ENCODE data around the gene VDAC2. TPM values are rescaled to one million over a fixed set of nuclear protein-coding genes. Genes with fewer than 3 reads are reported as not detected.

The VDAC2 gene
- total RNA-seq = 100 to 1,000 TPM; 121 to 145 (median 140) TPM

DNA sequence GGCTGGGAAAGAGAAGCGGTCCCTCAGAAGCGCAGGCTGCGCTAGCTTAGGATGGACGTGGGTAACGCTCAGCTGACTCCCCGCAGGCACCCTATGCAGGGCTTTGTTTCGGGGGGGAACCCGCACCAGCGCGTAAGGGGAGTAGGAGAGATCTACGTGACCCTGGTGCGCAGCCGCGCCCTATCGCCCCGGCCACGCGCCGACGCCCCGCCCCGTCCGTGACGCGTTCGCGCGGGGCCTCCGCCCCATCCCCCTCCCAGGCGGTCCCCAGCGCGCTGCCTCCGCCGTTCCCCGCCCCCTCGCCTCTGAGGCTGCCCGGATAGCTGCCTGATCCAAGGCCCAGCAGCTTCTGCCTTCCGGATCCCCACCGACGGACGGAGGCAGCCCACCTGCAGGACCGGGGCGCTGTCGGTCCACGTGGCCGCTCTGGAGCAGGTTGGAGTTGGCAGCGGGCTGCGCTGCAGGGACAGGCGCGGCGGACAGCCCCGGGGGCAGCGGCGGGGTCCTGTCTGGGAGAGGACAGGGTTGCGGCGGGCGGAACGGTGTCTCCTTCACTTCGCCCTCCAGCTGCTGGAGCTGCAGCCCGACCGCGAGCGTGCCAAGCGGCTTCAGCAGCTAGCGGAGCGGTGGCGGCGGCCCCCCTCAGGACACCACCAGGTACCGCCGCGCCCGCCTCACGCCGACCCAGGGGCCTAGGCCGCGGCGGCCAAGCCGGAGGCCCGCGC lies at the start of gene VDAC2:
VDAC2 (plus strand) TSS at position 515 of the 725 bp plus-strand sequence. CDS start 363 bp downstream, outside the sequence.
- intact Hi-C loops (cut with DNase I; ENCODE audit: low total_unique reads) = no loop called here
- WGBS, 2 donors = 0 to 1% methylated on average over 18 to 34 of the region's 80 CpGs
- peak within 1 kb of the TSS; percentile 95 for H3K4me3 ChIP-seq (ENCODE audit: low read depth, poor library complexity, severe bottlenecking)
- TF ChIP-seq CTCF (IDR thresholded peaks at IDR 0.05) = peak in 1 of 3 donors; percentile 94
- peak in 1 of 2 donors; percentile 61 for TF ChIP-seq POLR2A (IDR thresholded peaks at IDR 0.05)
- DNase-seq (ENCODE audit: low spot score in 2 of 2) = peak; percentile 87 to 98

- peak in 1 of 2 donors; percentile 6 for DNase-seq (ENCODE audit: low spot score in 2 of 2)
- intact Hi-C loops (cut with DNase I; ENCODE audit: low total_unique reads) = no loop called here
- WGBS, 2 donors = 71 to 74% methylated on average over 2 of the region's 2 CpGs
- TF ChIP-seq POLR2A (IDR thresholded peaks at IDR 0.05) (no peak), CTCF (IDR thresholded peaks at IDR 0.05) (no peak)
- no peak overlapping the region for H3K4me3 ChIP-seq (ENCODE audit: low read depth, poor library complexity, severe bottlenecking)
These were observed 44.6 kb upstream of the VDAC2 start for GRCh38 chr10:75165684-75166622.

GRCh38 chr10:75166623-75166972 lies 44.0 kb upstream of the VDAC2 start:
- 84% methylated on average over 1 of the region's 1 CpG for WGBS, 2 donors
- no peak overlapping the region for H3K4me3 ChIP-seq (ENCODE audit: low read depth, poor library complexity, severe bottlenecking)
- TF ChIP-seq CTCF (IDR thresholded peaks at IDR 0.05) (no peak), POLR2A (IDR thresholded peaks at IDR 0.05) (no peak)
- no peak for DNase-seq (ENCODE audit: low spot score in 2 of 2)
- intact Hi-C loops (cut with DNase I; ENCODE audit: low total_unique reads) = no loop called here

- intact Hi-C loops (cut with DNase I; ENCODE audit: low total_unique reads) = no loop called here
- WGBS, 2 donors = 80 to 91% methylated on average over 6 of the region's 6 CpGs
These were observed 42.3 kb upstream of the VDAC2 start for GRCh38 chr10:75168275-75168674.

DNA sequence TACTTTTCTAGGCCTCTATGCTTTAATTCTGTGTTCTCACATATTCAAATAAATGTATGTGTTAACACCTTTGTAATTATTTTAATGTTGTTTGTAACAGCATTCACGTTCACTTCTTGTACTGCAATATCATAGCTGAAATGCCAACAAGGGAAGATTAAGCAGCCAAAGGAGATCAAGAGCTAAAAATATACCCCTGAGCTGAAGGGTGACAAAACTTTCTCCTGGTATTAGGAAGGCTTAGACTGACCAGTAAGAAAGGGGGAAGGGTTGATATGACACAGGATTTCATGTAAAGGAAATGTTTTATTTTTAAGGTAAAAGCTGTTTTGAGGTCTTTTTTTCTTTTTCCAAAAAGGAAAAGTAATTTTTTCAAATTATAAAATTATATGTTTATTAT lies 40.4 kb upstream of the VDAC2 start:
- no peak overlapping the region for H3K4me3 ChIP-seq (ENCODE audit: low read depth, poor library complexity, severe bottlenecking)
- TF ChIP-seq CTCF (IDR thresholded peaks at IDR 0.05) (no peak), POLR2A (IDR thresholded peaks at IDR 0.05) (no peak)
- no peak for DNase-seq (ENCODE audit: low spot score in 2 of 2)
- WGBS, 2 donors = 67 to 80% methylated on average over 1 of the region's 1 CpG
- intact Hi-C loops (cut with DNase I; ENCODE audit: low total_unique reads) = no loop called here

More at GRCh38 chr10:75168275-75168674, 42.3 kb upstream of the VDAC2 start:
- TF ChIP-seq CTCF (IDR thresholded peaks at IDR 0.05) (no peak), POLR2A (IDR thresholded peaks at IDR 0.05) (no peak)
- no peak overlapping the region for H3K4me3 ChIP-seq (ENCODE audit: low read depth, poor library complexity, severe bottlenecking)
- DNase-seq (ENCODE audit: low spot score in 2 of 2) = no peak
